Stimulated activated CD8-positive, alpha-beta memory T cell treated with anti-CD3 and anti-CD28 coated beads, Interleukin-12 subunit alpha, Interleukin-12 subunit beta, amount 100 ng/mL, for 24 hours (primary cell): ENCODE measurements around the gene CCNF.
"Not testable (repeated sequence)": the region's sequence is repeated elsewhere in the genome, so short reads cannot be mapped to it uniquely, and the experiment has no call there.

Source experiments
- DNase-seq: peaks from one replicate; pipeline ENCODE4 v3.0.0-alpha.2; 2020; ENCODE audit errors: extremely low read depth

The CCNF gene

GRCh38 chr16:2427526-2427925 is 1.7 kb upstream of the CCNF start:
- no peak for DNase-seq

GRCh38 chr16:2428051-2428783 is 1.0 kb upstream of the CCNF start:
- no peak for DNase-seq

DNA sequence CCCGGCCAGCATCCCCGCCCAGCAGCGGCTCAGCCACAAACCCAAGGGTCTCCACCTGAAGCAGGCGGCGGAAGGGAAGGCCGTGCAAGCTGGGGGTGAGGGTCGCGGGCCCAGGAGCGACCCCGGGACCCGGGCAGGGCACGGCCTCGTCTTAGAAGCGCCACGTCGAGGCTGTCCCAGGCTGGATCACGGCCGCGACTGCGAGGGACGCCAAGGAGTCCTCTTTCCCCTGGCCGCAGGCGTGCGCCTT is 538 bp upstream of the CCNF start:
- no peak for DNase-seq

GRCh38 chr16:2429771-2430663 is 770 bp downstream of the CCNF start:
- DNase-seq = no peak

DNA sequence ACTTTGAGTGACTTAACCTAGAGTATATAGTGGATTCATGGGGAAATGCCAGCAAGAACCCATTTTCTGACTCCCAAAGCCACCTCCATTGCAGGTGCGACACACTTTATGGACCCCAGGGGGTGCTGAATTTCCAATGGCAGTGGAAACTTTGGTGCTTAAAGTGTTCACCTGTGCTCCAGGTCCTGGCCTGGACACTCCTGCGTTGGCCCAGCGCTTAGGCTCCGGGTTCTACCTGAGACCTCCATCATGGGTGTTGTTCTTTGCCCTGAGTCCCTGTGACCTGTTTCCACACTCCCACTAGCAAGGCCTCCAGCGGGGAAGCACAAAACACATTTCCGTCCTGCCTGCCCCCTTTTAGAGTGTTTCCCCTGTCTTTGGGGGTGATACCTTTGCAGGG is 3.0 kb downstream of the CCNF start:
- no peak for DNase-seq

- no peak for DNase-seq
Measured at GRCh38 chr16:2432801-2433505, 3.7 kb downstream of the CCNF start.

GRCh38 chr16:2435236-2435635 is 6.0 kb downstream of the CCNF start:
- not testable (repeated sequence) for DNase-seq

- no peak for DNase-seq
Measured at GRCh38 chr16:2436110-2436509, 6.9 kb downstream of the CCNF start.

GRCh38 chr16:2437032-2437790 is 8.0 kb downstream of the CCNF start:
- DNase-seq = no peak

DNA sequence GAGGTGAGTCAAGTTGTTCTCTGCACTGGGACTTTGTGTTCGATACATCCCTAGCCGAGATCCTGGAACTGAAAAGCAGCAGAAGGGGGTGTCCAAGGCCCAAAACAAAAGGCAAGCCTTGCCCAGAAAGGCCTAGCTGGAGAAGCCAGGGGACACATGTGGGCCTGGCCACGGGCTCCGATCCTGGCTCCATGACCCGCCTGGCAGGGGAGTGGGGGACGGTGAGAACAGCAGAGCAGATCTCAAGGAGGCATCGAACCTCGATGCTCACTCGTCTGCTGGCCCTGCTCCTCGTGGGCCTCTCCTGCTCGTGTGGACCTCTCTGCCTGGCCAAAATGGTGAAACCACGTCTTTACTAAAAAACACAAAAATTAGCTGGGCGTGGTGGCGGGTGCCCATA is 8.9 kb downstream of the CCNF start:
- no peak for DNase-seq

GRCh38 chr16:2439598-2439997 is 10.4 kb downstream of the CCNF start:
- DNase-seq = no peak

DNA sequence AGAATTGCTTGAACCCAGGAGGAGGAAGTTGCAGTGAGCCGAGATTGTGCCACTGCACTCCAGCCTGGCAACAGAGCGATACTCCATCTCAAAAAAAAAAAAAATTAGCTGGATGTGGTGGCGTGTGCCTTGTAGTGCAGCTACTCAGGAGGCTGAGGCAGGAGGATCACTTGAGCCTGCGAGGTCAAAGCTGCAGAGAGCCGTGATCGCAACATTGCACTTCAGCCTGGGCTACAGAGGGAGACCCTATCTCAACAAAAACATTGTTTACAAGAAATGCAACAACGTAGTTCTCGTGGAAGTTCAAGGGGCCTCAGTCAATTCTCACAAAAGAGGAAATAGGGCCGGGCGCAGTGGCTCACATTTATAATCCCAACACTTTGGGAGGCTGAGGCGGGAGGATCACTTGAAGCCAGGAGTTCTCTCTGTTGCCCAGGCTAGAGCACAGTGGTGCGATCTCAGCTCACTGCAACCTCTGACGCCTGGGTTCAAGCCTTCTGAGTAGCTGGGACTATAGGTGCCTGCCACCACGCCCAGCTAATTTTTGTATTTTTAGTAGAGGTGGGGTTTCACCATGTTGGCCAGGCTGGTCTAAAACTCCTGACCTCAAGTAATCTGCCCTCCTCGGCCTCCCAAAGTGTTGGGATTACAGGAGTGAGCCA is 12.0 kb downstream of the CCNF start:
- not testable (repeated sequence) for DNase-seq

DNA sequence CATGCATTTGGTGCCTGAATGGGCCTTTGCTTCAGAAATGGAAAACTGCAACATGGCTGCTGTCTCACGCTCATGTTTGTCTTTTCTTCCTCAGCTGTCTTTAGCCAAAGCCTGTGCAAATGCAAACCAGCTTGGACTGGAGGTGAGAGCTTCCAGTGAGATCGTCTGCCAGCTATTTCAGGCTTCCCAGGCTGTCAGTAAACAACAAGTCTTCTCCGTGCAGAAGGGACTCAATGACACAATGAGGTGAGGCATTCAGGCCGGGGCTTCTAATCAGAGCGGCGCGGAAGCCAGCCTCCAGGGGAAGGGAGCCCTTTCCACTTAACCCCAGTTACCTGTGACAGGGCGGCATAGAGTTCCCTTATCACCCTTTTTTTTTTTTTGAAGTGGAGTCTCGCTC is 14.3 kb downstream of the CCNF start:
- no peak for DNase-seq

- DNase-seq = no peak
Measured at GRCh38 chr16:2447920-2448583, 18.8 kb downstream of the CCNF start.

GRCh38 chr16:2449118-2449517 is 19.9 kb downstream of the CCNF start:
- DNase-seq = no peak

- DNase-seq = no peak
Measured at GRCh38 chr16:2450535-2450934, 21.3 kb downstream of the CCNF start.

DNA sequence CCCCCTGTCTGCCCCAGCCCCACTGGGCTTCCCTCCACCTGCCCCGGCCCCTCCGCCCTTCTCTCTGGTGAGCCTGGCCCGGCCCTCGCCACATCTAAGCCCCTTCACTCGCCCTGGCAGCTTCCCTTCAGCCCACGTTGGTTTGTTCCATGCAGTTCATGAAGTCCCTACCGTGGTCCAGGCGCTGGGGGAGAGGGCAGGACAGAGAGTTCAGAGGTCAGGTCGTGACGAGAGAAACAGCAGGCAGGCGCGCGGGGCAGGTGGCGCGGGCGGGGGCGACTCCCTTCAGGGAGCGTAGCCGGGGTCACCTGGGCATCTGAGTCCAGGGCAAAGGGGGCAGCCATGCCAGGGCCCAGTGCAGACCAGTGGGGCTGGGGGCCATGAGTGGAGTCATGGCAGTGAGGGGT is 21.7 kb downstream of the CCNF start:
- DNase-seq = no peak

GRCh38 chr16:2451851-2452320 is 22.6 kb downstream of the CCNF start:
- no peak for DNase-seq

DNA sequence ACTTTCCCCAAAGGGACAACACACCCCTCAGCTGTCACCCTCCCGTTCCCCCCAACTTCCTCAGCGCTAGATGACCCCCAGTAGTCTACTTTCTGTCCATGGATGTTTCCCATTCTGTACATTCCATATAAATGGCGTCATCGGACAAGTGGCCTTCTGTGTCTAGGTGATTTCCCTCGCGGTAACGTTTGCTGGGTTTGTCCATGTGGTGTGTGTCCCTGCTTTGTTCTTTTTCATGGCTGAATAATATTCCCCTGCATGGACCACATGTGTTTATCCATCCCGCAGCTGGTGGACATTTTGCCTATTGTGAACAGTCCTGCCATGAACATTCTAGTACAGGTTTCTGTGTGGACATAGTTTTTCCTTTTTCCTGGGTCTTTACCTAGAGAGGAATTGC is 23.4 kb downstream of the CCNF start:
- DNase-seq = no peak

GRCh38 chr16:2455081-2455845 is 26.0 kb downstream of the CCNF start:
- no peak for DNase-seq
